HG03280 (cell line): ENCODE data around the gene ACCSL.

ENCODE experiments used
- ATAC-seq: cut with Tn5 transposase; IDR thresholded peaks from one replicate; pipeline ENCODE4 v1.9.1; 2021; ENCODE audit warnings: mild to moderate bottlenecking, moderate library complexity; ENCODE audit not compliant: unreplicated experiment

The ACCSL gene

DNA sequence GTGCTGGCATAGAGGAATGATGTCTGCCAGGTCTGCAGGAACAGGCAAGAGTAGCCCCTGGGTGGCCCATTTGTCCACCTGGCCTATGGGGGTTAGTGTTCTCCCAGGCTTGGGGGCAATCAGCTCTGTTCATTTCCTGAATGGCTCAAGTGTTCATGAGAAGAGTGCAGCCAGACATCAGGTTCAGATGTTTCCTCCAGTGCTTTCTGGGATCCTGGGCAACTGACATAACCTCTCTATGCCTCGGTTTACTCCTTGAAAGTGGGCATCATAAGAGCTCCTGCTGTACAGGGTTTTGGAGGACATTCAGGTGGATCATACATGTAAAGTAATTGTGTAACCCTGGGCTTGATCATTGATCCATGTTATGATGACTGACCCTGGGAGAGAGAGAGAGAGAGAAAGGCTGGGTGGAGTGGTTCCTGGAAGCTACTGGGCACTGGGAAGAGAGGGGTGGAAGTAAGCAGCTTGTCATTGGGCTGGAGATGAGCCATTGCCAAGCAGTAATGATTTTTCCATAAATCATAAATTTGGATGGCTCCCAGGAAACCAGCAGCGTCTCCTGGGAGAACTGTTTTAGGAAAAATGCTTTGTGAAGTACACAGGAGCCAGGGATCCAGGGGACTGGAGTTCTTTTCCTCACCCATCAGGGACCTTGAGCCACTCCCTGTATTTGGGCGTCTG lies 30.2 kb upstream of the ACCSL start:
- no peak for ATAC-seq

DNA sequence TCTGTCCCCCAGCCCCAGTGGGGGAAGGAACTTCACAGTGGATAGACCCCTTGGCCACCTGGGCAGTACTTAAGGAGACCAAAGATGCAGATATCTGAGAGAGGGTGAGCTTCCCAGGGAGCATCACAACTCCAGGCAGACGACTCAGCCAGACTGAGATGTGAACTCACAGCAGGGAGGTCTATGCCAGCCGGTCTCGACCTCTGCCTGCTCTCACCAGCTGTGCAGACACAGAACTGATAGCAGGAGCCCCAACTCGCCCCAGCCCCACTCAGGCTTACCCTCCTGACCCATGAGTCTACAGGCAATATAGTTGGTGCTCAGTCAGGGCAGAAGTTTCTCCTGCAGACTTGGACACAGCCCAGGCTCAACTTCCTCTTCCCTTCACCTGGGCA lies 29.7 kb upstream of the ACCSL start:
- no peak for ATAC-seq

DNA sequence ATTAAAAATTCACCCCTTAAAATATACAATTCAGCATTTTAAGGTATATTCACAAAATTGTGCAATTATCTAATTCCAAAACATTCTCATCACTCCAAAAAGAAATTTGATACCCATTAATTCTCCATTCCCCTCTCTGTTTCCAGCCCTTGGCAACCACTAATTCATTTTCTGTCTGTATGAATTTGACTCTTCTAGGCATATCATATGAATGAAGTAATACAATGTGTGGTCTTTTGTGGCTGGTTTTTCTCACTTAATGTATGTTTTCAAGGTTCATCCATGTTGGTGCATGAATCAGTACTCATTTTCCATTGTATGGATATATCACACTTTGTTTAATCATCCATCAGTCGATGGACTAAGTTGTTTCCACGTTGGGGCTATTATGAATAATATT lies 29.0 kb upstream of the ACCSL start:
- no peak for ATAC-seq

DNA sequence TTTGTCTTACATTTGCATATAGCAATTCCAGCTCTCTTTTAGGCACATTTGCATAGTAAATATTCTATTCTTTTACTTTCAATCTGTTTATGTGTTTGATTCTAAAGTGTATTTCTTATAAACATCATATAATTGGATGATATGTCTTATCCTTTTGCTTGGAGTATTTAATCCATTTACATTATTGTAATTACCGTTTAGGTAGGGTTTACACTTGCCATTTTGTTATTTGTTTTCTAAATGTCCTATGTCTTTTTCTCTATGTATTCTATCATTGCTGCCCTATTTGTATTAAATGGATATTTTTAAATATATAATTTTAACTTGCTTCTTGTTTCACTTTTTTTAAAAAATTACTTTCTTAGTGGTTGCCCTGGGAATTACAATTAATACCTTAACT lies 22.8 kb upstream of the ACCSL start:
- ATAC-seq, result no peak

DNA sequence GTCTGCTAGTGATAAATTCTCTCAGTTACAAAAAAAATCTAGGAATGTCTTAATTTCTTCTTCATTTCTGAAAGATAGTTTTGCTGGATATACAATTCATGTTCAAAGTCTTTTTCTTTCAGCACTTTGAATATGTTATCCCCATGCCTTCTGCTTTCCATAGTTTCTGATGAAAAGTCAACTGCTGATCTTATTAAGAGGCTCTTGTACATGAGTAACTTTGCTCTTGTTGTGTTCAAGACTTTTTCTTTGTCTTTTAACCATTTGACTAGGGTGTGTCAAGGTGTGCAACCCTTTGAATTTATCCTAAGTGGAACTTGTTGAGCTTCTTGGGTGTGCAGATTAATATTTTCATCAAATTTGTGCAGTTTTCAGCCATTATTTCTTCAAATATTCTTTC lies 22.1 kb upstream of the ACCSL start:
- no peak for ATAC-seq

DNA sequence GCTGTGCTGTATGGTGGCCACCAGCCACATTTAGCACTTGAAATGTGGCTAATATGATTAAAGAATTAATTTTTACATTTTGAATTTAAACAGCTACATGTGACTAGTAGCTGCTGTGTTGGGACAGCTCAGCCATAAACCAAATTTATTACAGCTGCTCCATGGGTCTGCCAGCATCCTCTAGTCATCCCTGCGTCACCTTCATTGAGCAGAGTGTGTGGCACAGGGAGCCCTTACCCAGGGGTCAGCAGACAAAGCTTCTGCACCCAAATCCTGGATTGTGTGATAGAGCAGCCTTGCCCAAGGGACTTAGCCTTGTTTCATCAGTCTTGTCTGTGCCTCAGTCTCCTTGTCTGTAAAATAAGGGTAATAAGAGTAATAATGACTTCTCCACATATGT lies 19.4 kb upstream of the ACCSL start:
- ATAC-seq, result no peak

DNA sequence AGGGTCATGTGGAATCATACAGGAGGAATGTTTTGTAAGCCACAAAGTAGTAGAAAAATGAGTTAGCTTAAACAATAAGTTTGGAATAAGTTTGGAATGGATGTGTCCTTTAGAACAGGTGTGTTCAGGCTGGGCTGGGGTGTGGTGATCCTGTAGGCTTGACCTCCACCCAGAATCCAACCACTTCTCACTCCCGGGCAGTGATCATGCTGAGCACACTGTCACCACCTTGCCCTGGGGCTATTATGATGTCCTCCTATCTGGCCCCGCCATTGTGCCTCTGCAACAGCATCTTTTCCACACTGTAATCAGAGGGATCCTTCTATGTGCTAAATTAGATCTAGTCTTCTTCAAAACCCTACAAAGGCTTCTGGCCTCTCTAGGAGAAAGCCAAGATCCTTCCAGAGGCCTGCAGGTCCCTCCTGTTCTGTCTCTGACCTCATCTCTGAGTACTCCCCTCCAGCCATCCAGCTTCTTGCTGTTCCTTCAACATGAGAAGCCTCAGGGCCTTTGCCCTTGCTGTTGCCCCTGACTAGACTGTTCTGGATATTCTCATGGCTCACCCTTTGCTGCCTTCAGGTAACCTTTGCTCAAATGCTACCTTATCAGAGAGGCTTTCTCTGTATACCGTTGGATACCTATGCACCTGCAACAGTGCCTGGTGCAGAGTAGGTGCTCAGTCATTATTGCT lies 18.8 kb upstream of the ACCSL start:
- no peak for ATAC-seq

DNA sequence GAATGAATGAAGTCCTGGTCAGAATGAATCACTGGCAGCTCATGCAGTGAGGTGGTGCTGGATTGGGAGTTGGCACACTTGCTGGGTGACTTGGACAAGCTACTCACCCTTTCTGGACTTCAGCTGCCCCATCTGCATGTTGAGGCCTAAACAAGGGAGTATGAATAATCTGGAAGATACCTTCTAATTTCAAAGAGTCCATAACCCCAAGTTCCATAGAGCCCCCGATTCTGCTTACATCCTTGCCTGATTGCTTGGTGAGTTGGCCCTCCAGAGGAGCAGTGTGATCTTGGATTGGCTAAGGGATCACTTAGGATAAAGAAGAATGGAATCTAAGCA lies 18.3 kb upstream of the ACCSL start:
- no peak for ATAC-seq

DNA sequence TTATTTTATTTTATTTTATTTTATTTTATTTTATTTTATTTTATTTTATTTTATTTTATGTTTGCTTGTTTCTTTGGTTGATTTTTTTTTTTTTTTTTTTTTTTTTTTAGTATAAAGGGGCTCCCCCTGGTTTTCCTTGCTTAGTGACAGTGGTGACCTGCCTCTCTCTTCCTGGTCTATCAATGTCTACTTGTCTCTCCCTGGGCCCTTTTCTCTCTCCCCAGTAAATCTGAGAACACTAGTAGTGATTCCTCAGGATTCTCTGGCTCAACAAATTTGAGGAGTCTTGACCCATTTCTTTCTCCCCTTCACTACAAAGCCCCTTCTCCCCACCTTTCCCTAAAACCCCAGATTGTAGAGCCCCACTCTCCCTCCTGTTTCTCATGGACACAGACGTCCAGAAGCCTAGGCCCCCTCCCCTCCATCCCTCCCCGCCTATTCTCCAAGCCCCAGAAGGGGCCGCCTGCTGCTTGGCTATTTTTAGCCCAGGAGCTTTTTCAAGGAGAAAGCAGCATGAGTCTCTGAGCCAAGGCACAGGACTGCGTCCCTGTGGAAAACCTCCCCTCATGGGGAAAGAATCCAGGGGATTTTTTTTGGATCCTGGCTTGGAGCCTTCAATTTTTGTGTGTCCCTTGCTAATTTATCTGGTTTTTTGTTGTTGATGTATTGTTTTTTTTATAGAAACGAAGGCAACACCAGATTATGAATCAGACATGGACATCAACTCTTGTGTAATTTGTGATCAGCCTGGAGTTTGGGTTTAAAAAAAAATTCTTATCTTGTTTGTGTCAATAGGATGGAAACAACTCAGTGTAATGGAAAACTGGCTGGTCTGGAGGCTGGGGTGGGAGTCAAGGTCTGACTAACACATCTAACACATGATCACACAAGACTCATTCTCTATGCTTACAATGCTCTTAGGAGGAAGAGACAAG lies 17.5 kb upstream of the ACCSL start:
- no peak for ATAC-seq

DNA sequence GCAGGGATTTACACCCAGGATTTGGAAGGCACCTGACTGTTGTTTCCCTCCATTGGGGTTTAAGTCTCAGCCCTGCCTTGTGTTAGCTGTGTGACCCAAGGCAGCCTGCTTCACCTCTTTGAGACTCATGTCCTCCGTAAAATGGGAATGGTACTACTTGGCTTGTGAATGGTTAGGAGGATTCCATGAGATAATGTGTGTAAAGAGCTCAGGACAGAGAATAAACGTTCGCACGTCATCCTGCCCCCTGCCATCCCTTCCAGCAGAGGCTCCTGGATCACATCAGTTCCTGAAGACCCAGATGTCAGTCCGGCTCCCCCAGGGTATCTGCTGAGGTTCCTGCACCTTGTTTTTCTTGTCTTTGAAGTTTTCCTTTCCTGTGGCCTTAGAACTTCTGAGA lies 16.8 kb upstream of the ACCSL start:
- ATAC-seq, result no peak

DNA sequence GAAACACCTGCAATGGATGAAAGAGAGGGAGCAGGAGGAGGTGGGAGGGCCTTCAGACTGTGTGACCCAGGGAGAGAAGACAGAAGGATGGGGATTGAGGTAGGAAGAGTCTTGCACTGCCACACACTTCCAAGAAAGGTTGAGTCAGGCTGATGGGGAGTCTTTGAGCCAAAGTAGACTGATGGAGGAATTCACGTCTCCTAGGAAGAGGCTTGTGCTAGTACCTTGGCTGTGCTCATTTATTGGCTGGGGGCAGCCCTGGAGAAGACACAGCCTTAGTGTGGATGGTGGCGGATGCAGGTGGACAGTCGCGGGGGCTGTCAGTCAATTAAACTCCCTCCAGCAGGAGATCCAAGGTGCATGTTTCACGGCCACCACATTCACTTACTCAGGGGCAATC lies 16.2 kb upstream of the ACCSL start:
- ATAC-seq, result no peak

DNA sequence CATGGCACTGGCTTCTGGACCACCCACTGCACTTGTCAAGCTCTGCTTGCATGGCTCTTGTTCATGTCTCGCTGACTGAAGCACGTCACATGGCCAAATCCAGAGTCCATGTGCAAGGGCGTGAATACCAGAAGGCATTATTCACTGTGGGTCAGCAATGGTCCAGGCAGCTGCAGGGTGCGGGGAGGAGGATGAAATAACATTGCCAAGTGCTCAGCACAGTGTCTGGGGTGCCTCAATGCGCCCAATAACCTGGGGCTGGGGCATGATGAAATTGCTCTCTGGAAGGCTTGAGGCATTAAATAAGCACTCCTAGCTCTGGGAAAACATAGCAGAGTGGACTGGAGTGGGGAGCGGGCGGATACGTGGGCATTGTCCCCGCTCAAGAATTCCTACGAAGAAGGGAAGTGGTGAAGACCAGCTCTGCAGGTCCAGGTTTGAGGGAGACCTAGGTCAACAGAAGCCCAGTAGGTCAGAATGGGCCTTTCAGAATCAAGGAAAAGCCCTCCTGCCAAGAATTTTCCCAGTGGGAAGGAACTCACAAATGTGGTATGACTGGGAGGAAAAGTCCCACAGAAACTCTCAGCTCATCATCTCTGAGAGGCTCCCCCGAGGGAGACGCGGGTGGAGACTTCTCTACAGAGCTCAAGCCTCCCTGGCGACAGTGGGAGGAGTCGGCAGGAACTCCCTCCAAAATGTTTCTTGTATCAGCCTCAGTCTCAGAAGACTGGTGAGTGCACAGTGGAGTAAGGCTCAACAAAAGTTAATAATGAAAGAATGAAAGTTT lies 15.3 kb upstream of the ACCSL start:
- no peak for ATAC-seq

DNA sequence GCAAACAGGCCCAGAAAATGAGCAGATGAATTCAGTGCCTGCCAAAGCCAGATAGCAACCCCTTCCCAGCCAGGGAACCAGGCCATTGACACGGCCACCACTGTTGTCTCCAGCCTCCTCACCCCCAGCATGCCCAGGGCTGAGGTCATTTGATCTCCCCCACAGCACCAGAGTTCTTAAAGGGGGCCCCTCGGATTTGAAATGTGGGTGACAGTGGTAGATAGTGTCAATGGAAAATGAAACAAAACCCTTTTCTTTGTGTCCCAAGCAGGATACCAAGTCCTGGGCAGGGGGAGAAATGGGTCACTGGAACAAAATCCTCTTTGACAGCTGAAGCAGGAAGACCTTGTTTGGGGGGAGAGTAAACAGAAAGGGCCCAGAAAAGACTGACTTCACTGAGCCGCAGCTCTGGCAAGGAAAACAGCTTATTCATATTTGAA lies 14.3 kb upstream of the ACCSL start:
- ATAC-seq, result no peak

DNA sequence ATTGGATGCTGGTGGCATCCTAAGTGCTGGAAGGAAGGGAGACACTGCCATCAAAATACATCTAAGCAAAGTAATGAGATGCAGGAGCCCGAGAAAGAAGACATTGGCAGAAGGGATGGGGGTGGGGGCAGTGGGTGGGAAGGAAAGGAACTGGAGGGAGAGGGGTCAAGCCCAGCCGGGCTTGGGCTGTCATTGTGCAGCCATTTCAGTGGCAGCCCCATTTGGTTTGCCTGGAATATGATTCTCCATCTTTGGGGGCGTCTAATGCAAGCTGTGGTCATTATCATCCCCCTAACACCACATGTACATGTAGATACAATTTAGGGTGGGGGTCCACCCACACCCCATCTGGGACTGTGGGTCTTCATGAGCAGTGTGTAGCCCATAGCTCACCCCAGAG lies 13.9 kb upstream of the ACCSL start:
- ATAC-seq, result no peak

DNA sequence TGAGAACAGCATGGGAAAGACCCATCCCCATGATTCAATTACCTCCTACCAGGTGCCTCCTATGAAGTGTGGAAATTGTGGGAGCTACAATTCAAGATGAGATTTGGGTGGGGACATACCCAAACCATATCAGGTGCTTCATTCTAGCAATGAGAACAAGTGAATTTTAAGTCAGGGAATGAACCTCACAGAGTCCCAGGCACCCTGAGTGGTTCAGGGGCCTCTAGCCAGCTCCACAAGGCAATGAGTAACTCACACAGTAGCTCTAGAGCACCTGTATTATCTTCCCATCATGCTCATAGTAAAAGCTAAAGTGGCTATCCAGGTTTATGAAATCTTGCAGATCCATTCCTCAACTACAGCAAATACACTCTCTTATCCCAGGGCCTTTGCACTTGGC lies 13.1 kb upstream of the ACCSL start:
- ATAC-seq, result no peak

DNA sequence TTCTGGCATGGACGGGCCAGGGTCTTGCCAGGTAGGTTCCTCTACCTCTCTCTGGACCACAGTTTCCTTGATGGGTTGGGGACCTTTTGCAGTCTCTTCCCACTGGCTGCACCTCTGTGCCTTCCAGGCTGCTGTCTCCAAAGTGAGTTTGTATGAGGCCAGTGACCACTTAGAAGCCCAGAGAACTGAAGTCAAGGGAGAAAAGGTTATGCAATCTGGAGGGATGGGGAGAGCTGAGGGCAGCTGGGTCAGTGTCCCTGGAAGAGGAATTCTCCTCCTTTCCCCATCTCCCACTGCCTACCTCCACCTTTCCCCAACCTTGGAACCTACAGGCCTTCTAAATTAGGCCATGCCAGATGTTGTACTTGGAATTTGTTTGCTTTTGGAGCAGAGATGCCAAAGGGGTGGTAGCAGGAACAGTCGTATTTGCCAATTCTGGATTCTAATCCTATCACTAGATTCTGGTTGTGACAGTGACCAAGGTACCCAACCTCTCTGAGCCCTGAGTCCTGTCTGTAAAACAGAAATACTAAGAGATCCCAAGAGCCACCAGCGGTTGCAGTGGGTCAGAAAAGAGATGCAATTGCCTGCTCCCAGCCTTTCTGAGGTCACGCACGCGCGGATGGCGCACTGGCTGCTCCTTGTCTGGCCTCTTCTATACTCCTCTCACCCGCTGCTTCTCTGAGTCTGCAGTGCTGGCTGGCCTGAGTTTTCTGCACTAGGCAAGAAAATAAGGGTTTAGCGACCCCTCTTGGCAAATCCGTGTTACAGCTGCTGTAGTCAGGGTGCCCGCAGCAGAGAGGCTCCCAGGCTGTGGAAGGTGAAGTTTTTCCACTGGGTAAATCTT lies 10.7 kb upstream of the ACCSL start:
- ATAC-seq, result peak; percentile 65

DNA sequence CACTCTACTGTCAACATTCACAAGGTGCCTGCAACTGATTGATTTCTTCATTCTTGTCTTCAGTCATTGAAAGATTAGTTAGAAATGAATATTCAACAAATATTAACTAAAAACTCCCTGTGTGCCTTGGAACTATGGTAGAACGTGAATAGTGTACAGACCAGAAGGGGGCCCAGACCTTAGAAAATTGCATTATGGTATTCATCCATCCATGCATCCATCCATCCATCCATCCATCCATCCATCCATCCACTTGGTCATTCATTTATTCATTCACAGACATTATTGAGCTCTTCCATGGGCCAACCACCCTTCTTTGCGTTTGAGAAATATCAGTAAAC lies 10.2 kb upstream of the ACCSL start:
- no peak for ATAC-seq

DNA sequence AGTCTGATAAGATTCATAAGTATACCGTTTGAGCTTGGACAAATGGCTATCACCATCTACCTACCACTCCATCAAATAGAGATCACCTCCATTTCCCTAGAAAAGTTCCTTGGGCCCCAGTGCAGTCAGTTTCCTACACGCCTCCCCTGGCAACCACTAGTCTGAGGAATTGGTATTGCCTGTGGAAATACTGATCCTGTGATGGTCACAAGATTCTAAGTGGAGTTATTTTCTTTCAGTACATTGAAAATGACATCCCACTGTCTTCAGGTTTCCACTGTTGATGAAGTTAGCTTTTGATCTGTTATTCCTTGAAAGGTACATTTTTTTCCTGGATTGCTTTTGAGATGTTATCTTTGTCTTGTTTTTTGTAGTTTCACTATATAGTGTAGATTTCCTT lies 4.6 kb upstream of the ACCSL start:
- ATAC-seq, result no peak

DNA sequence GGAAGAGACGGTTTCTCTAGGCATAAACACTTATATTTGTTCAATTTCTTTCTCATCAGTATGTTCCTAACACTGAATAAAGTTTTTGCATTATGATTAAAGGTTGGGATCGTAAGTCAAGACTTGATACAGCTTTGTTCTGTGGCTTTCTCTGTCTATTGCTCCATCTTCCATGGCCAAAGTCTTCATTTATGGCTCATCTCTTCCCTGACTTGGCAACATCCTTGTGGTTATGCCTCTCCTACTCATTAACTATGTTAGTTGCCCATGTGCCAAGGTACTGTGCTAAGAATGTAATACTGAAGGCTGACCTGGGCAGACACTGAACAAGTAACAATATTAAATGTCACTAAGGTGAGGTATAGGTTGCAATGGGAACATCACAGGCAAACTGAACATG lies 1.6 kb upstream of the ACCSL start:
- ATAC-seq, result no peak

DNA sequence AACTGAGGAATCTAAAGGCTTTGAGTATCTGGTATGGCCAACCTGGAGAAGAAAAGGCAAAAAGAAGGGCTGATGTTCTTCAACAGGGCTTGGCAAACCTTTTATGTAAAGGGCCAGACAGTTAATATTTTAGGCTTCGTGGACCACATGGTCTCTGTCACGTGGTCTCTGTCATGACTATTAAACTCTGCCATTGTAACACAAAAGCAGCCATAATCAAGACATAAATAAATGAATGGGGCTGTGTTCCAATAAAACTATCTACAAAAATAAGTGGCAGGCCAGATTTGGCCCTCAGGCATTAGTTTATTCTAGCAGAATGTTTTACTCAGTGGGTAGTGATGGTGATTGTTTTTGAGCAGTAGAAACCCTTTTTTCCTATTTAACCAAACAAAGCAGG lies 483 bp upstream of the ACCSL start:
- no peak for ATAC-seq
